Measurements from ENCODE around the gene C11orf97. TPM values are rescaled to one million over a fixed set of nuclear protein-coding genes. Genes with fewer than 3 reads are reported as not detected.
"Not testable (repeated sequence)": the region's sequence is repeated elsewhere in the genome, so short reads cannot be mapped to it uniquely, and the experiment has no call there.

Gene C11orf97
- total and polyA plus RNA-seq, 2 donors (not counting 1 experiment from before 2014, with no cell fraction given) = not detected

DNA sequence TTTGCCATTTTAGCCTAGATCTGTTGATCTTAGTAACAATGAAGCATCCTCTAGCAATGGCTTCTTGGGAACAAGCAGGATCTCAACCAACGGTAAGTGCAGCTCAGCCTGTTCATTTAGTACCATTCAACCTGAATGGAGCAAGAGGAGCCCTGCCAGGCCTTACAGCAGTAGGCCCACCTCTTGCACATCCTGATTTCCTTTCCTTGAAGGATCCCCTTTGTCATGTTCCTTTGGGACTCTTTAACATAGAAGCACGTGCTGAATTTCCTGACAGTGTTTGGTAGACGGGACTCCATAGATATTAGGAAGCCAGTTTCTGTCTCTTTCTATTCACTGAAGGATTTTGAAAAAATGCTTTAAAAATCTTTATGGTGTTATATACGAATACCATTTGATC, 56.5 kb downstream of the C11orf97 start:
- DNase-seq (no peak), ATAC-seq (ENCODE audit: low read depth) (no peak)
- WGBS (ENCODE audit: insufficient coverage) = 88% methylated on average over 2 of the region's 4 CpGs
- H3K79me2 ChIP-seq (ENCODE audit: control insufficient read depth, insufficient read depth, low read length) = no peaks in the 10 kb centered on the region
- no peak overlapping the region for H3K27ac ChIP-seq (ENCODE audit: low read length in 2 of 2)
- no peak overlapping the region for H3K4me2 ChIP-seq (replicated peaks; ENCODE audit: low read depth, low read length, poor library complexity, severe bottlenecking)
- Mint-ChIP-seq H3K27ac (no peak overlapping the region), H3K27me3 (no peaks in the 10 kb centered on the region), H3K9me3 (ENCODE audit: insufficient read depth) (no peaks in the 10 kb centered on the region), H3K4me1 (no peaks in the 10 kb centered on the region), H3K4me3 (no peak overlapping the region)
- H3K9ac ChIP-seq (ENCODE audit: low read length) = no peak overlapping the region
- no peak overlapping the region for H2AFZ ChIP-seq (ENCODE audit: insufficient read depth, low read depth, low read length, poor library complexity, severe bottlenecking)
- POLR2A ChIA-PET = no interaction called here
- peaks cover 0 to 4% (median 0%) of the 10 kb centered on the region in 3 donors for H3K9me3 ChIP-seq (ENCODE audit: control extremely low read depth in 1 of 3, control insufficient read depth in 2 of 3, insufficient read depth in 1 of 3, low read length in 2 of 3)
- H3K36me3 ChIP-seq (replicated peaks in 1 of 2; ENCODE audit: control extremely low read depth in 1 of 2, control insufficient read depth in 1 of 2, extremely low read depth in 1 of 2, insufficient read depth in 2 of 2, low read length in 1 of 2) = no peaks in the 10 kb centered on the region
- intact Hi-C loops (cut with micrococcal nuclease) = no loop called here
- no peaks in the 10 kb centered on the region for H3K4me1 ChIP-seq (ENCODE audit: control insufficient read depth in 2 of 2, insufficient read depth in 2 of 2, low read length in 2 of 2)
- CTCF ChIA-PET = no interaction called here
- TF ChIP-seq EZH2 (IDR thresholded peaks at IDR 0.05; ENCODE audit: borderline replicate concordance, insufficient read depth, low read depth, low read length, poor library complexity, severe bottlenecking) (no peak), CTCF (IDR thresholded peaks at IDR 0.05) (no peak)
- H3K4me3 ChIP-seq (ENCODE audit: control extremely low read depth in 1 of 5, extremely low read depth in 1 of 5, insufficient read depth in 1 of 5, low read depth in 2 of 5, low read length in 4 of 5) = no peak overlapping the region
- no peaks in the 10 kb centered on the region for H4K20me1 ChIP-seq (ENCODE audit: control insufficient read depth, insufficient read depth, low read length, poor library complexity, severe bottlenecking)
- H3K27me3 ChIP-seq (replicated peaks in 1 of 4; ENCODE audit: control extremely low read depth in 1 of 4, control insufficient read depth in 3 of 4, insufficient read depth in 4 of 4, low read length in 3 of 4) = no peaks in the 10 kb centered on the region

GRCh38 chr11:94572975-94573374, 60.7 kb downstream of the C11orf97 start:
- H3K4me1 ChIP-seq (ENCODE audit: control insufficient read depth in 2 of 2, insufficient read depth in 2 of 2, low read length in 2 of 2); H3K4me3 ChIP-seq (ENCODE audit: control extremely low read depth in 1 of 5, extremely low read depth in 1 of 5, insufficient read depth in 1 of 5, low read depth in 2 of 5, low read length in 4 of 5); H3K27me3 Mint-ChIP-seq; H3K9ac ChIP-seq (ENCODE audit: low read length); H2AFZ ChIP-seq (ENCODE audit: insufficient read depth, low read depth, low read length, poor library complexity, severe bottlenecking); H3K4me3 Mint-ChIP-seq; H3K9me3 Mint-ChIP-seq (ENCODE audit: insufficient read depth); ATAC-seq (ENCODE audit: low read depth); DNase-seq; H3K4me2 ChIP-seq (replicated peaks; ENCODE audit: low read depth, low read length, poor library complexity, severe bottlenecking); H3K27ac ChIP-seq (ENCODE audit: low read length in 2 of 2); H3K4me1 Mint-ChIP-seq; POLR2A ChIA-PET; H3K9me3 ChIP-seq (ENCODE audit: control extremely low read depth in 1 of 3, control insufficient read depth in 2 of 3, insufficient read depth in 1 of 3, low read length in 2 of 3); H3K79me2 ChIP-seq (ENCODE audit: control insufficient read depth, insufficient read depth, low read length); intact Hi-C loops (cut with micrococcal nuclease); H3K27me3 ChIP-seq (replicated peaks in 1 of 4; ENCODE audit: control extremely low read depth in 1 of 4, control insufficient read depth in 3 of 4, insufficient read depth in 4 of 4, low read length in 3 of 4); H4K20me1 ChIP-seq (ENCODE audit: control insufficient read depth, insufficient read depth, low read length, poor library complexity, severe bottlenecking); H3K27ac Mint-ChIP-seq; H3K36me3 ChIP-seq (replicated peaks in 1 of 2; ENCODE audit: control extremely low read depth in 1 of 2, control insufficient read depth in 1 of 2, extremely low read depth in 1 of 2, insufficient read depth in 2 of 2, low read length in 1 of 2); CTCF ChIA-PET: not testable (repeated sequence)
- WGBS (ENCODE audit: insufficient coverage) = no CpG with 5 or more reads among the region's 2 CpGs
